Prostate gland (tissue), 2 donors: Measurements from ENCODE around the gene MAPK14.

Experiments used
- CTCF ChIP-seq, 4 experiments: fragments of 200-600 bp in 2 of 4; fragments of 450-650 bp in 2 of 4; sonication (generic) in 2 of 4; IDR thresholded peaks; 1 replicate in 3 of 4; 2 replicates in 1 of 4; pipeline ENCODE4 v1.5.1; 2016 to 2019; ENCODE audit warnings: antibody characterized with exemption in 4 of 4, mild to moderate bottlenecking in 2 of 4, moderate library complexity in 2 of 4
- POLR2A ChIP-seq: fragments of 450-650 bp; IDR thresholded peaks from one replicate; pipeline ENCODE4 v1.6.1; 2016; ENCODE audit warnings: antibody characterized with exemption, mild to moderate bottlenecking
- POLR2AphosphoS5 ChIP-seq: sonication (generic); formaldehyde crosslinking; IDR thresholded peaks from one replicate; pipeline ENCODE4 v1.6.1; 2017; ENCODE audit warnings: antibody characterized with exemption

DNA sequence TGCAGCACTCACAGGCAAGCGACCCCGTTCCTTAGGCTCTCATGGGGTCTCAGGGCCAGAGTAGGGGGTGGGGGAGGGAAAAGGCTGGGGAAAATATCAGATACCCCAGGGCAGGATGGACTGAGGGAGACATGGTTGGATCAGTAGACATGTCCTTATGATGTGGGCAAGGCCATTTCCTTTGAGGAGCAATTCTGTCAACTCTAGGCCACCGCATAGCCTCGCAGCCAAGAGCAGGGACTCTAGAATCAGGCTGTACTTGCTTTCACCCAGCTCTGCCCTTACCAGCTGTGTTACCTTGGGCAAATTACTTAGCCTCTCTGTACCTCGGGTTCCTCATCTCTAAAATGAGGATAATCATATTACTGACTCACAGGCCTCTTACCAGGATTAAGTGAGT lies 100.5 kb downstream of the MAPK14 start:
- TF ChIP-seq CTCF (IDR thresholded peaks at IDR 0.05): no peak
- no peak for TF ChIP-seq POLR2AphosphoS5
- TF ChIP-seq POLR2A: no peak
